Loucy (cell line): ENCODE measurements around the gene FDXR.

Experiments
- H2AFZ ChIP-seq: fragments of 200-600 bp; sonication (generic); 2 replicates; pipeline ENCODE4 v1.6.0; 2016; ENCODE audit warnings: antibody characterized with exemption, mild to moderate bottlenecking, low read length, moderate library complexity
- H3F3A ChIP-seq: fragments of 200-600 bp; 2 replicates; pipeline ENCODE4 v1.6.0; 2016; ENCODE audit warnings: antibody characterized with exemption, low read depth, mild to moderate bottlenecking
- H3K27me3 ChIP-seq: fragments of 200-600 bp; sonication (generic); 2 replicates; pipeline ENCODE4 v1.6.1; 2014; ENCODE audit warnings: low read length, mild to moderate bottlenecking; ENCODE audit not compliant: insufficient read depth, poor library complexity, severe bottlenecking
- H3K36me3 ChIP-seq: fragments of 200-600 bp; sonication (generic); 2 replicates; pipeline ENCODE4 v1.6.1; 2016; ENCODE audit warnings: low read length; ENCODE audit not compliant: insufficient read depth
- H3K4me1 ChIP-seq: fragments of 200-600 bp; sonication (generic); 2 replicates; pipeline ENCODE4 v1.5.1; 2014; ENCODE audit warnings: low read length, mild to moderate bottlenecking; ENCODE audit not compliant: insufficient read depth, poor library complexity, severe bottlenecking
- H3K4me2 ChIP-seq: fragments of 200-600 bp; sonication (generic); 2 replicates; pipeline ENCODE4 v1.6.0; 2014; ENCODE audit warnings: antibody characterized with exemption, low read length, low read depth, mild to moderate bottlenecking; ENCODE audit not compliant: poor library complexity, severe bottlenecking
- H3K4me3 ChIP-seq: fragments of 200-600 bp; sonication (generic); 2 replicates; pipeline ENCODE4 v1.5.1; 2014; ENCODE audit warnings: low read length, mild to moderate bottlenecking, mixed read lengths; ENCODE audit not compliant: poor library complexity, severe bottlenecking
- H3K79me2 ChIP-seq: fragments of 200-600 bp; sonication (generic); 2 replicates; pipeline ENCODE4 v1.6.1; 2014; ENCODE audit warnings: low read length; ENCODE audit not compliant: insufficient read depth
- H3K9ac ChIP-seq: fragments of 200-600 bp; sonication (generic); 2 replicates; pipeline ENCODE4 v1.6.0; 2014; ENCODE audit warnings: mild to moderate bottlenecking, low read depth, low read length, moderate library complexity; ENCODE audit not compliant: poor library complexity, severe bottlenecking
- H3K9me2 ChIP-seq: fragments of 200-600 bp; sonication (generic); replicated peaks from 2 replicates; pipeline ENCODE4 v1.6.1; 2016; ENCODE audit warnings: low read depth, low read length, mixed read lengths
- H3K9me3 ChIP-seq: fragments of 200-600 bp; sonication (generic); 2 replicates; pipeline ENCODE4 v1.6.1; 2014; ENCODE audit warnings: mild to moderate bottlenecking, antibody characterized with exemption, low read length, low read depth; ENCODE audit not compliant: insufficient read depth
- H4K20me1 ChIP-seq: fragments of 200-600 bp; sonication (generic); 2 replicates; pipeline ENCODE4 v1.6.0; 2014; ENCODE audit warnings: antibody characterized with exemption, low read length, mild to moderate bottlenecking; ENCODE audit not compliant: insufficient read depth, poor library complexity, severe bottlenecking
- EZH2phosphoT487 ChIP-seq: fragments of 200-600 bp; IDR thresholded peaks from 2 replicates; pipeline ENCODE4 v1.6.1; 2018; ENCODE audit warnings: antibody characterized with exemption, mild to moderate bottlenecking, moderate library complexity, borderline replicate concordance
- TF ChIP-seq, protein P1 (sequence below): fragments of 200-600 bp; sonication (generic); conservative IDR thresholded peaks from 2 replicates; pipeline ENCODE4 v1.5.1; 2014; ENCODE audit warnings: mild to moderate bottlenecking, antibody characterized with exemption, low read length

FDXR gene

DNA sequence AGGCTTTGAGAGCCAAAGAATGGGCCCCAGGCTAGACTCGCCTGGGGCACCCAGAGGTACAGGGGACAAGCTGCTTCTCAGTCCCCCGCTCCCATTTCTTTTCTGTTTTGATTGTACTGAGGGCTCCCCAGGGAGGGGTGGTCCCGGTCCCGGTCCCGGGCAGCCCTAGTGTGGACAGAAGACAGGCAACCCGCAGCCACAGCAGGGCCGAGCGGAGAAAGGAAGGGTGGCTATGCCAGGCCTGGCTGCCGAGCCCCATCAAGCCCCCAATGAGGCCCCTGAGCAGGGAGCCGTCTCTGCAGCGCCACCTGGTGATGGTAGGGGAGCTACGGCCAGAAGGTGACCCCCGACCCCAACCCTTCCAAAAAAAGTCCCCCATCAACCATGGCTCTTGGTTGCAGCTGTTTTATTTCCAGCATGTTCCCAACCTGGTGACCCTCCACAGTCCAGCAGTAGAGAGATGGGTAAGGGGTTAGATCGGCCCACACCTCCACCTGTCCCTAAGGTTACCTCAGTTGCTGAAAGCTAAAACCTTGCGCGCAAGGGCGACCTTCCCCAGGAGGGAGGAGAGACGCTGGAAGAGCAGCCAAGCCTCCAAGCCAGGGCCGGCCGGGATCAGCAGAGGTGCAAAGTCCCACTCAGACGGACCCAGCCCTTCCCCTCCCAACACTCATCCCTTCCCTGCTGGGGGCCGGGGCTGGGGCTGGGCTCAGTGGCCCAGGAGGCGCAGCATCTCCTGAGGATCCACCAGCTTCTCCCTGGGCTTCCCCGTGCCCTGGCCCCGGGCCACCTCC, 10.5 kb downstream of the FDXR start:
- H2AFZ ChIP-seq = no peak overlapping the region
- no peaks in the 10 kb centered on the region for H4K20me1 ChIP-seq
- no peaks in the 10 kb centered on the region for H3K9me2 ChIP-seq
- TF ChIP-seq, protein P1, sequence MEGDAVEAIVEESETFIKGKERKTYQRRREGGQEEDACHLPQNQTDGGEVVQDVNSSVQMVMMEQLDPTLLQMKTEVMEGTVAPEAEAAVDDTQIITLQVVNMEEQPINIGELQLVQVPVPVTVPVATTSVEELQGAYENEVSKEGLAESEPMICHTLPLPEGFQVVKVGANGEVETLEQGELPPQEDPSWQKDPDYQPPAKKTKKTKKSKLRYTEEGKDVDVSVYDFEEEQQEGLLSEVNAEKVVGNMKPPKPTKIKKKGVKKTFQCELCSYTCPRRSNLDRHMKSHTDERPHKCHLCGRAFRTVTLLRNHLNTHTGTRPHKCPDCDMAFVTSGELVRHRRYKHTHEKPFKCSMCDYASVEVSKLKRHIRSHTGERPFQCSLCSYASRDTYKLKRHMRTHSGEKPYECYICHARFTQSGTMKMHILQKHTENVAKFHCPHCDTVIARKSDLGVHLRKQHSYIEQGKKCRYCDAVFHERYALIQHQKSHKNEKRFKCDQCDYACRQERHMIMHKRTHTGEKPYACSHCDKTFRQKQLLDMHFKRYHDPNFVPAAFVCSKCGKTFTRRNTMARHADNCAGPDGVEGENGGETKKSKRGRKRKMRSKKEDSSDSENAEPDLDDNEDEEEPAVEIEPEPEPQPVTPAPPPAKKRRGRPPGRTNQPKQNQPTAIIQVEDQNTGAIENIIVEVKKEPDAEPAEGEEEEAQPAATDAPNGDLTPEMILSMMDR = peak; percentile 82
- TF ChIP-seq EZH2phosphoT487 = no peak
- no peaks in the 10 kb centered on the region for H3K79me2 ChIP-seq
- H3K4me3 ChIP-seq = no peak overlapping the region
- no peak overlapping the region for H3K9ac ChIP-seq
- H3K36me3 ChIP-seq = no peaks in the 10 kb centered on the region
- no peaks in the 10 kb centered on the region for H3K4me1 ChIP-seq
- no peaks in the 10 kb centered on the region for H3K27me3 ChIP-seq
- no peak overlapping the region for H3K4me2 ChIP-seq
- H3F3A ChIP-seq = no peaks in the 10 kb centered on the region
- H3K9me3 ChIP-seq = no peaks in the 10 kb centered on the region

DNA sequence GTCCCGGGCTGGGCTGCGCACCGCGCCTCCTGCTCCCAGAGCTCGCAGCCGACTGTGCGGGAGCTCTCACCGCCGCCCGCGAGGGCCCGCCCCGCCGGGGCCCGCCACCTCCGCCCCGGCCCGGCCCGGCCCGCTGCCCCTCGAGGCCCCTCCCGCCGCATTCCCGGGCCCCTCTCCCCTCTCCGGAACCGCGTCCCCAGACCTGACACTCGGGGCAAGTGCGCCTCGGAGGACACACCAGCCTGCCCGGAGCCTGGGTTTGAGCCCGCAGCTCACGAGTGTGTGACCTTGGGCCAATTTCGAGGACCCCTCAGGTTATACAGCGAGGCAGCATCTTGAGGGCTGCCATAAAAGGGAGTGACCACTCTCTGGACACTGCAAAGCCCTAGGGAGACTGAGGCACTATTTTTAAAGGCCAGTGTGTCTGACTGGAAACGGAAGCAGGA, 11.1 kb downstream of the FDXR start:
- H2AFZ ChIP-seq = no peak overlapping the region
- no peaks in the 10 kb centered on the region for H4K20me1 ChIP-seq
- H3K79me2 ChIP-seq = no peaks in the 10 kb centered on the region
- no peaks in the 10 kb centered on the region for H3K27me3 ChIP-seq
- H3K9me3 ChIP-seq = no peaks in the 10 kb centered on the region
- H3K9me2 ChIP-seq = no peaks in the 10 kb centered on the region
- no peaks in the 10 kb centered on the region for H3K36me3 ChIP-seq
- H3F3A ChIP-seq = no peaks in the 10 kb centered on the region
- H3K9ac ChIP-seq = no peak overlapping the region
- TF ChIP-seq, protein P1 = no peak
- TF ChIP-seq EZH2phosphoT487 = no peak
- H3K4me1 ChIP-seq = no peaks in the 10 kb centered on the region
- H3K4me2 ChIP-seq = no peak overlapping the region
- H3K4me3 ChIP-seq = no peak overlapping the region

DNA sequence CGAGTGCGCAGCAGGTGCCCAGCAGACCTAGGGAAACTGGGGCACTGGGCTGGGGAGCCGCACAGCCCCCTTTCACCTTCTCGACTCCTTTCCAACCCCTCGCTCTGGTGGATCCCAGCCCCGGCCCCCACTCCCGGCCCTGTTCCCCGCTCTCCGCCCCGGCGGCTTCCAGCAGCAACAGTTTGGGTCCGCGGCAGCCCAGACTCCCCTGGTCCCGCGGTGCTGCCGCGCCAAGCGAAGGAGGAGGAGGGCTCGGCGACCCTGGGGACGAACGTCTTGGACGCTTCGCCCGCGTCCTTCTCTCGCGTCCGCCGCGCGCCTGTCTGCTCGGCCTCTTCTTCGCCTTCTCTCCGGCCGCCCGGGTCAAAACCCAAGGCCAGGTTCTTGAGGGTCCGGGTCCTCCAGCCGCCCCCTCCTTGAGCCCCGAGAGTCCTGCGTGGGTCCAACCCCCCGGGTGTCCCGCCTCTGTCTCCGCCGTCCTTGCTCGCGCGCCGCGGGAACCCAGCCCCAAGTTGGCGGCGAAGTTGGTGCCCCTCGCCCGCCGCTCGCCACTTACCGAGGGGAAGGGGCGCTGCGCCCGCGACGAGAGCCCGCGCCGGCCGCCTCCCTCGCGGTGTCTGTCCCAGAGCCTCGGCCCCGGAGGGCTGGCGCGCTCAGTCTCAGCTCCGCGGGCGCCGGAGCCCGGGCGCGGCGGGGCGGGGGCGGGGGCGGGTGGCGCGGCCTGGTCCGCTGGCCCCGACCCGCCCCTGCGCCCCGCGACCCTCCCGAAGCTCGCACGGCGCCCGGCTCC, 11.7 kb downstream of the FDXR start:
- H3K4me1 ChIP-seq = no peaks in the 10 kb centered on the region
- H3K9ac ChIP-seq = no peak overlapping the region
- H3K9me3 ChIP-seq = no peaks in the 10 kb centered on the region
- no peaks in the 10 kb centered on the region for H4K20me1 ChIP-seq
- no peak overlapping the region for H3K4me3 ChIP-seq
- H3K79me2 ChIP-seq = no peaks in the 10 kb centered on the region
- H3F3A ChIP-seq = no peaks in the 10 kb centered on the region
- H3K36me3 ChIP-seq = no peaks in the 10 kb centered on the region
- TF ChIP-seq, protein P1 = no peak
- TF ChIP-seq EZH2phosphoT487 = no peak
- no peaks in the 10 kb centered on the region for H3K27me3 ChIP-seq
- H2AFZ ChIP-seq = no peak overlapping the region
- H3K4me2 ChIP-seq = no peak overlapping the region
- H3K9me2 ChIP-seq = no peaks in the 10 kb centered on the region
